Left lung (tissue), 10 donors: ENCODE data around the gene KRT77. TPM values are rescaled to one million over a fixed set of nuclear protein-coding genes. Genes with fewer than 3 reads are reported as not detected.

Experiments used
- ATAC-seq: fragments of 200-7000 bp; cut with Tn5 transposase; one replicate; pipeline ENCODE4 v1.9.1; 2020; ENCODE audit warnings: moderate library complexity
- DNase-seq, 4 donors: peaks; one replicate each; pipeline ENCODE4 v3.0.0-alpha.2; 2013 to 2020
- H3K27ac ChIP-seq, 2 donors: fragments of 200-600 bp; sonication (generic) in 1 of 2; one replicate each; pipeline versions ENCODE4 v1.5.0 to v1.8.0; 2020 to 2021
- H3K27me3 ChIP-seq, 2 donors: fragments of 200-600 bp; sonication (generic) in 1 of 2; one replicate each; pipeline versions ENCODE4 v1.5.0 to v1.8.0; 2020 to 2021
- H3K36me3 ChIP-seq, 2 donors: fragments of 200-600 bp; sonication (generic) in 1 of 2; one replicate each; pipeline versions ENCODE4 v1.5.0 to v1.8.0; 2020 to 2021
- H3K4me1 ChIP-seq, 2 donors: fragments of 200-600 bp; one replicate each; pipeline ENCODE4 v1.8.0; 2021
- H3K4me3 ChIP-seq, 2 donors: fragments of 200-600 bp; sonication (generic) in 1 of 2; one replicate each; pipeline versions ENCODE4 v1.5.0 to v1.8.0; 2020 to 2021; ENCODE audit warnings: mild to moderate bottlenecking in 1 of 2
- H3K9me3 ChIP-seq, 2 donors: fragments of 200-600 bp; sonication (generic) in 1 of 2; one replicate each; pipeline versions ENCODE4 v1.5.0 to v1.8.0; 2020 to 2021
- CTCF ChIP-seq, 2 donors: fragments of 200-600 bp; sonication (generic) in 1 of 2; IDR thresholded peaks; one replicate each; pipeline versions ENCODE4 v1.5.0 to v1.8.0; 2021; ENCODE audit warnings: antibody characterized with exemption in 2 of 2
- intact Hi-C, 2 donors: fragments of 100-400 bp; cut with DNase I; formaldehyde crosslinking; loops; one replicate each; pipeline versions ENCODE4 v1.11.2 to v1.14.2; 2022
- polyA plus RNA-seq, 6 donors: library from polyadenylated mRNA; unstranded; fragments of 120-200 nt; gene quantifications; one replicate each; pipeline ENCODE4 v1.2.1, GENCODE V29; 2013; ENCODE audit not compliant: insufficient read length in 6 of 6
- total RNA-seq, 2 donors: library from RNA; stranded (reverse); fragmentation: NEBNext Ultra II Directional; extraction: Animal tissue kit (Norgen Biotek cat#: 25700); gene quantifications; one replicate each; pipeline ENCODE4 v1.2.1, GENCODE V29; 2021
- donor health status: DM: no; HTN: yes; CAD: no.
- donor health status: DM: no; HTN: no; CAD: no.

Gene KRT77
- total and polyA plus RNA-seq, 8 donors, result not detected

GRCh38 chr12:52660934-52661499 lies 42.3 kb downstream of the KRT77 start:
- H3K27ac ChIP-seq, result no peak overlapping the region
- DNase-seq (no peak), ATAC-seq (no peak)
- H3K4me3 ChIP-seq, result no peak overlapping the region
- H3K4me1 ChIP-seq, result no peaks in the 10 kb centered on the region
- intact Hi-C loops, result no loop called here
- peaks cover 0 to 40% of the 10 kb centered on the region in 2 donors for H3K27me3 ChIP-seq
- H3K36me3 ChIP-seq, result no peaks in the 10 kb centered on the region
- no peak for TF ChIP-seq CTCF (IDR thresholded peaks at IDR 0.05)
- no peaks in the 10 kb centered on the region for H3K9me3 ChIP-seq

GRCh38 chr12:52659951-52660350 lies 43.4 kb downstream of the KRT77 start:
- Histone ChIP-seq H3K9me3 (no peaks in the 10 kb centered on the region), H3K36me3 (no peaks in the 10 kb centered on the region), H3K4me3 (no peak overlapping the region), H3K4me1 (no peaks in the 10 kb centered on the region), H3K27me3 (peaks cover 0 to 38% of the 10 kb centered on the region in 2 donors), H3K27ac (no peak overlapping the region)
- ATAC-seq (no peak), DNase-seq (no peak)
- TF ChIP-seq CTCF (IDR thresholded peaks at IDR 0.05), result no peak
- intact Hi-C loops, result no loop called here

GRCh38 chr12:52659395-52659794 lies 43.9 kb downstream of the KRT77 start:
- TF ChIP-seq CTCF (IDR thresholded peaks at IDR 0.05), result no peak

GRCh38 chr12:52658196-52658595 lies 45.1 kb downstream of the KRT77 start:
- H3K4me3 ChIP-seq, result no peak overlapping the region
- H3K9me3 ChIP-seq, result no peaks in the 10 kb centered on the region
- DNase-seq (no peak), ATAC-seq (no peak)
- H3K27me3 ChIP-seq, result peaks cover 0 to 30% of the 10 kb centered on the region in 2 donors
- H3K36me3 ChIP-seq, result no peaks in the 10 kb centered on the region
- TF ChIP-seq CTCF (IDR thresholded peaks at IDR 0.05), result no peak
- H3K4me1 ChIP-seq, result no peaks in the 10 kb centered on the region
- intact Hi-C loops, result no loop called here
- no peak overlapping the region for H3K27ac ChIP-seq

More at GRCh38 chr12:52659395-52659794, 43.9 kb downstream of the KRT77 start:
- Histone ChIP-seq H3K27ac (no peak overlapping the region), H3K4me3 (no peak overlapping the region), H3K4me1 (no peaks in the 10 kb centered on the region), H3K27me3 (peaks cover 0 to 35% of the 10 kb centered on the region in 2 donors), H3K36me3 (no peaks in the 10 kb centered on the region), H3K9me3 (no peaks in the 10 kb centered on the region)
- no peak for DNase-seq
- ATAC-seq, result no peak
- intact Hi-C loops, result no loop called here

GRCh38 chr12:52657250-52657902 lies 45.9 kb downstream of the KRT77 start:
- ATAC-seq (no peak), DNase-seq (no peak)
- TF ChIP-seq CTCF (IDR thresholded peaks at IDR 0.05), result no peak
- Histone ChIP-seq H3K27ac (no peak overlapping the region), H3K9me3 (no peaks in the 10 kb centered on the region), H3K27me3 (peaks cover 0 to 38% of the 10 kb centered on the region in 2 donors), H3K4me3 (no peak overlapping the region), H3K36me3 (no peaks in the 10 kb centered on the region), H3K4me1 (no peaks in the 10 kb centered on the region)
- intact Hi-C loops, result no loop called here
